GM19328 (cell line): ENCODE results near the gene FGF9.

ENCODE experiments used
- ATAC-seq: cut with Tn5 transposase; IDR thresholded peaks from one replicate; pipeline ENCODE4 v1.9.1; 2021; ENCODE audit warnings: mild to moderate bottlenecking, moderate library complexity; ENCODE audit not compliant: unreplicated experiment

FGF9 gene

DNA sequence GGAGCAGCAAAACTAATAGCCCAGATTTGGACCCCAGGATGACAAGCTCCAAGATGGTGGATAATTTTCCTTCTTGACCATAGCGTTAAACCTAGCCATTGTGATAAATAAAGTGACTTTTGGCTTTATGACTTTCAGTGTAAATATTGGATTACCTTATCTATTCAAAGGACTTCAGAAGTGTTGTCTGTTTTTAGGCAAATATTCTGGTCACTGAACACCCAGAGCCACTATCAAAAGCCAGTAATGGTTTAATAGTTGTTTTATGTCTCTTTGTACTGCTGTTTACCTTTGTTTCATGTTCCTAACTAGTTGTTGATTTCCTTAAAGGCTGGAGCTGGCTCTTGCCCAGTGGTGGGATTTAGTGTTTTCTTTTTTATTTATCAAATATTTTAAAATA, 81.6 kb downstream of the FGF9 start:
- no peak for ATAC-seq

DNA sequence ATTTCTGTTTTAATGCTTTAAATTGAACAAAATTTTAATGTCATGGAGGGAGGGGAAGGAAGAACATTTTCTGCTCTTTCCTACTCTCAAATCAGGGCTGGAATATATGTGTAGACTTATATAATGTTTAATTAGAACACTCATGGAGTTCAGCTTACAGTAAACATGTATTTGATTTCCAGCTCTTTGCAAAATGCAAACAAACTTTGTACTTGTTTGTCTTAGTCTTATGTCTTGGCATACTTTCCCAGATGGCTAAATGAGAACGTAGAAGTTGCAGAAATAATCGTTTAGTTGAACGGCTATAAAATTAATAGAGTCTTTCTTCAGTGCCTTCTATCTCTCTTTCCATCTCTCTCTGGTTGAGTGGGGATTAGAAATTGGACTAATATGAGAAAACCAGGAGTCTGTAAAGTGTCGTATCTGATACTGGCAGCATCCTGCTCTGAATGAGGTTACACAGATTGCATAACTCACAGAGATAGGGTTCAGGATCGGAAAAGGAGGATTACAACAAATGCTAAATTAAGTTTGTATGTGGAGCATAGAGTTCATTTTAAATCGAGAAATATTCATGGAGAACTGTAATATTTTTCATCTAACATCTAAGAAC, 82.3 kb downstream of the FGF9 start:
- ATAC-seq: no peak
